ENCODE data around the gene TNF.

DNA sequence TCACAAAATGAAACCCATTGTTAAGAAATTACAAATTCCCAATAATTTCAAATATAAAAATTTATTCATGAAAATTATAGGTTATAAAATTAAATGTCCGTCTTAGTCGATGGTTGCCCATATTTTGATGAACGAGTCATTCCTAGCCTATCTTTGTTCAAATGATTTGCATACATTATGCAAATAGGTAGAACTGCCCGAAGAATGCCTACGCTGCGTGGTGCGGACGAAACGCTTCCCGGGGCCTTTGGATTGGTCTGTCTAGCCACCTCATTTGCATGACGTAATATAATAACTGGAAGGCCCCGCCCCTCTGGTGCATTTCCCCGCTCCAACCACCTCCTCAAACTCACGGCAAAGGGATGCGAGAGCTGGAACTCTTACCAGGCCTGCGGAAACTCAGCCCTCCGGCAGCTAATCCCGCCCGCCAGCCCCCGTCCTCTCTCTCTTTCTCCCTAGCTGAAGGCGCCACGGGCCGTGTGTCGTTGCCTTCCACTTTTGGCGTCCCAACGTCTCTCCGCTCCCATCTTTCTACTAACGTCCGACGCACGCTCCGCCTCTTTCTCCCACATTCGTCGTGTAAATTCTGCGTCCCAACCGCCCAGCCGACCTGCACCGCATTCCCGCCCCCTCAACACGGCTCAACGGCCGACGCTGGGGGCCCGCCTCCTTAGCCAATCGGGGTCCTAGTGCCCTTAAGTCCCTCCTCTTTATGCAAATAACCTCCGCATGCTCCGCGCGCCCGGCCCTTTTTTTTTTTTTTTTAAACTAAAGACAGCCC lies 44.6 kb downstream of the TNF start:
- TF ChIP-seq, protein P1, sequence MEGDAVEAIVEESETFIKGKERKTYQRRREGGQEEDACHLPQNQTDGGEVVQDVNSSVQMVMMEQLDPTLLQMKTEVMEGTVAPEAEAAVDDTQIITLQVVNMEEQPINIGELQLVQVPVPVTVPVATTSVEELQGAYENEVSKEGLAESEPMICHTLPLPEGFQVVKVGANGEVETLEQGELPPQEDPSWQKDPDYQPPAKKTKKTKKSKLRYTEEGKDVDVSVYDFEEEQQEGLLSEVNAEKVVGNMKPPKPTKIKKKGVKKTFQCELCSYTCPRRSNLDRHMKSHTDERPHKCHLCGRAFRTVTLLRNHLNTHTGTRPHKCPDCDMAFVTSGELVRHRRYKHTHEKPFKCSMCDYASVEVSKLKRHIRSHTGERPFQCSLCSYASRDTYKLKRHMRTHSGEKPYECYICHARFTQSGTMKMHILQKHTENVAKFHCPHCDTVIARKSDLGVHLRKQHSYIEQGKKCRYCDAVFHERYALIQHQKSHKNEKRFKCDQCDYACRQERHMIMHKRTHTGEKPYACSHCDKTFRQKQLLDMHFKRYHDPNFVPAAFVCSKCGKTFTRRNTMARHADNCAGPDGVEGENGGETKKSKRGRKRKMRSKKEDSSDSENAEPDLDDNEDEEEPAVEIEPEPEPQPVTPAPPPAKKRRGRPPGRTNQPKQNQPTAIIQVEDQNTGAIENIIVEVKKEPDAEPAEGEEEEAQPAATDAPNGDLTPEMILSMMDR (IDR thresholded peaks at IDR 0.05; ENCODE audit: extremely low read depth in 1 of 2, insufficient read depth in 1 of 2, low read depth in 1 of 2, low read length in 2 of 2), result no peak
- TF ChIP-seq JUN (IDR thresholded peaks at IDR 0.05; ENCODE audit: borderline replicate concordance, insufficient read depth, insufficient read length, low read depth) (peak; percentile 85), POLR2AphosphoS5 (IDR thresholded peaks at IDR 0.05; ENCODE audit: insufficient read depth, low read depth, low read length) (peak; percentile 56), POLR2A (IDR thresholded peaks at IDR 0.05; ENCODE audit: low read depth, low read length) (peak; percentile 73), EZH2 (IDR thresholded peaks at IDR 0.05; ENCODE audit: borderline replicate concordance, low read depth, low read length, severe bottlenecking) (no peak), FOS (IDR thresholded peaks at IDR 0.05; ENCODE audit: borderline replicate concordance, insufficient read depth, low read length) (no peak)

Data from endothelial cell of umbilical vein (primary cell).